IMR-90 (cell line): ENCODE data around the gene CCNI2. TPM values are rescaled to one million over a fixed set of nuclear protein-coding genes. Genes with fewer than 3 reads are reported as not detected.

Experiments
- ATAC-seq: fragments of 200-7000 bp; cut with Tn5 transposase; 2 replicates; pipeline ENCODE4 v1.9.1; 2020; ENCODE audit warnings: low read depth, mild to moderate bottlenecking, moderate library complexity
- BruUV-seq: library from RNA; stranded (reverse); fragments of 400-500 nt; replicated peaks from 2 replicates; lab custom pipeline; 2021; lab: Mats Ljungman, UMichigan
- CTCF ChIA-PET: fragments of 300-600 bp; formaldehyde crosslinking; extraction: SDS; loops from one replicate; lab custom pipeline; 2021; ENCODE audit warnings: antibody characterized with exemption; lab: Yijun Ruan, JAX
- POLR2A ChIA-PET: fragments of 300-600 bp; sonication (Branson Sonifier 250); formaldehyde crosslinking; loops from one replicate; lab custom pipeline; 2022; ENCODE audit warnings: antibody characterized with exemption; ENCODE audit not compliant: unreplicated experiment; lab: Charles Lee
- DNase-seq: peaks from one replicate; pipeline ENCODE4 v3.0.0; 2013
- H2AFZ ChIP-seq: replicated peaks from 2 replicates; pipeline ENCODE3; 2013; ENCODE audit warnings: low read length, mild to moderate bottlenecking; ENCODE audit not compliant: poor library complexity
- H2AK5ac ChIP-seq: 2 replicates; pipeline ENCODE4 v1.6.1; 2013; ENCODE audit warnings: low read depth, low read length, inconsistent platforms
- H2AK9ac ChIP-seq: replicated peaks from 2 replicates; pipeline ENCODE3; 2013; ENCODE audit warnings: mild to moderate bottlenecking, low read depth, low read length, moderate library complexity; ENCODE audit not compliant: poor library complexity
- H2BK120ac ChIP-seq: 2 replicates; pipeline ENCODE4 v1.6.1; 2013; ENCODE audit warnings: low read depth, low read length, inconsistent platforms
- H2BK15ac ChIP-seq: 3 replicates; pipeline ENCODE4 v1.6.1; 2013; ENCODE audit warnings: low read depth, low read length, inconsistent platforms
- H2BK20ac ChIP-seq: 2 replicates; pipeline ENCODE4 v1.6.1; 2013; ENCODE audit warnings: low read depth, mild to moderate bottlenecking, inconsistent platforms, low read length, moderate library complexity
- H2BK5ac ChIP-seq: 2 replicates; pipeline ENCODE4 v1.6.1; 2013; ENCODE audit warnings: mild to moderate bottlenecking, low read depth, low read length, inconsistent platforms; ENCODE audit not compliant: poor library complexity, severe bottlenecking
- H3K14ac ChIP-seq: replicated peaks from 2 replicates; pipeline ENCODE4 v1.6.1; 2013; ENCODE audit warnings: low read depth, low read length, inconsistent platforms
- H3K18ac ChIP-seq: 2 replicates; pipeline ENCODE4 v1.6.1; 2013; ENCODE audit warnings: low read depth, low read length, control low read depth
- H3K23ac ChIP-seq: 2 replicates; pipeline ENCODE4 v1.6.1; 2013; ENCODE audit warnings: low read depth, low read length, inconsistent platforms
- H3K27ac ChIP-seq: 2 replicates; pipeline ENCODE4 v1.5.1; 2013; ENCODE audit warnings: mild to moderate bottlenecking, control low read depth, low read length; ENCODE audit not compliant: insufficient read depth
- H3K27me3 ChIP-seq: 2 replicates; pipeline ENCODE4 v1.6.1; 2013; ENCODE audit warnings: low read length; ENCODE audit not compliant: control insufficient read depth, insufficient read depth
- H3K36me3 ChIP-seq: 2 replicates; pipeline ENCODE4 v1.6.1; 2013; ENCODE audit warnings: low read length, mixed read lengths; ENCODE audit not compliant: control insufficient read depth, insufficient read depth
- H3K4ac ChIP-seq: 2 replicates; pipeline ENCODE4 v1.6.1; 2013; ENCODE audit warnings: low read depth, low read length, inconsistent platforms
- H3K4me1 ChIP-seq: 2 replicates; pipeline ENCODE4 v1.6.1; 2013; ENCODE audit warnings: low read length, mixed read lengths; ENCODE audit not compliant: control insufficient read depth, insufficient read depth
- H3K4me2 ChIP-seq: 2 replicates; pipeline ENCODE4 v1.6.1; 2013; ENCODE audit warnings: low read depth, mild to moderate bottlenecking, control low read depth, low read length, moderate library complexity
- H3K4me3 ChIP-seq: 2 replicates; pipeline ENCODE4 v1.5.1; 2013; ENCODE audit warnings: low read depth, mild to moderate bottlenecking, control low read depth, low read length, moderate library complexity; ENCODE audit not compliant: insufficient read depth
- H3K56ac ChIP-seq: 2 replicates; pipeline ENCODE4 v1.6.1; 2013; ENCODE audit warnings: low read length, inconsistent platforms; ENCODE audit not compliant: insufficient read depth; ENCODE audit errors: extremely low read depth
- H3K79me1 ChIP-seq, 2 experiments: 2 replicates each; pipeline ENCODE4 v1.6.1; 2013; ENCODE audit warnings: low read length in 2 of 2, inconsistent platforms in 1 of 2, low read depth in 1 of 2
- H3K9ac ChIP-seq: 2 replicates; pipeline ENCODE4 v1.6.1; 2013; ENCODE audit warnings: low read depth, low read length, control low read depth
- H3K9me1 ChIP-seq: 2 replicates; pipeline ENCODE4 v1.6.1; 2013; ENCODE audit warnings: low read length, inconsistent platforms; ENCODE audit not compliant: insufficient read depth
- H3K9me3 ChIP-seq: 2 replicates; pipeline ENCODE4 v1.6.1; 2013; ENCODE audit warnings: low read length; ENCODE audit not compliant: control insufficient read depth, insufficient read depth
- H4K20me1 ChIP-seq: 2 replicates; pipeline ENCODE4 v1.6.1; 2013; ENCODE audit warnings: low read length, inconsistent platforms; ENCODE audit not compliant: insufficient read depth
- H4K5ac ChIP-seq: 2 replicates; pipeline ENCODE4 v1.6.1; 2013; ENCODE audit warnings: mild to moderate bottlenecking, low read depth, low read length, control low read depth
- H4K8ac ChIP-seq, 2 experiments: 2 replicates each; pipeline ENCODE4 v1.6.1; 2013; ENCODE audit warnings: low read depth in 2 of 2, low read length in 2 of 2, control low read depth in 1 of 2, inconsistent platforms in 1 of 2
- H4K91ac ChIP-seq: 2 replicates; pipeline ENCODE4 v1.6.1; 2013; ENCODE audit warnings: low read depth, low read length, inconsistent platforms; ENCODE audit not compliant: insufficient read depth
- FOS ChIP-seq: fragments of 150-350 bp; IDR thresholded peaks from 2 replicates; pipeline ENCODE4 v1.6.1; 2016; ENCODE audit warnings: low read depth, low read length
- WGBS, 2 experiments: methylation state at CpG; one replicate each; pipeline versions ENCODE4 v1.1.5 to v1.1.7; 2013; ENCODE audit warnings: missing lambda C conversion rate in 2 of 2; ENCODE audit not compliant: insufficient read length in 1 of 2; ENCODE audit errors: extremely low coverage in 2 of 2; 5-methylcytosine and 5-hydroxymethylcytosine counted together
- dilution Hi-C: fragments of 300-500 bp; cut with HindIII; formaldehyde crosslinking; loops from one replicate; pipeline ENCODE4 v1.14.3; 2018; ENCODE audit warnings: low sequenced_read_pairs; ENCODE audit not compliant: unreplicated experiment
- in situ Hi-C: fragments of 300-500 bp; cut with MboI; formaldehyde crosslinking; loops from 3 replicates; pipeline ENCODE4 v1.14.3; 2019; ENCODE audit warnings: low sequenced_read_pairs, inconsistent platforms, mixed read lengths
- intact Hi-C: fragments of 100-400 bp; cut with micrococcal nuclease; formaldehyde crosslinking; loops from 2 replicates; pipeline ENCODE4 v1.10.0; 2022
- polyA plus RNA-seq, 3 experiments: library from polyadenylated mRNA; depleted of rRNA; stranded (reverse); fragments of >200 nt; gene quantifications; 2 replicates each; pipeline ENCODE4 v1.2.3, GENCODE V29; 2012; ENCODE audit warnings: low replicate concordance in 1 of 3
- total RNA-seq: library from RNA; depleted of rRNA; stranded (reverse); fragments of >200 nt; gene quantifications from 2 replicates; pipeline ENCODE4 v1.2.3, GENCODE V29; 2012

Gene CCNI2
- total and polyA plus RNA-seq, 2 of the 4 experiments (the other 2 are of a cell fraction) = not detected

GRCh38 chr5:132778856-132779255, 31.6 kb downstream of the CCNI2 start:
- peaks cover 16 to 37% of the 10 kb centered on the region in 2 experiments for H3K79me1 ChIP-seq
- no peak for TF ChIP-seq FOS
- H2BK120ac ChIP-seq = no peak overlapping the region
- BruUV-seq = no TSS peak
- H3K4me3 ChIP-seq = no peak overlapping the region
- no peaks in the 10 kb centered on the region for H3K27me3 ChIP-seq
- no peak overlapping the region for H2AK9ac ChIP-seq
- H3K4ac ChIP-seq = no peak overlapping the region
- H2AK5ac ChIP-seq = no peak overlapping the region
- no peak overlapping the region for H3K4me2 ChIP-seq
- H4K91ac ChIP-seq = no peak overlapping the region
- ChIA-PET POLR2A (no interaction called here), CTCF (interaction anchor here (1.5 kb wide), 1 partner anchor 42 kb away, joined by 3 read pairs; no protein-coding TSS in a partner anchor)
- no peak overlapping the region for H3K14ac ChIP-seq
- H4K8ac ChIP-seq = no peak overlapping the region
- DNase-seq = no peak
- no peak overlapping the region for H2BK15ac ChIP-seq
- no peak overlapping the region for H3K56ac ChIP-seq
- H3K23ac ChIP-seq = no peak overlapping the region
- no peak overlapping the region for H4K5ac ChIP-seq
- H2BK20ac ChIP-seq = no peak overlapping the region
- H3K4me1 ChIP-seq = peaks cover 18% of the 10 kb centered on the region
- in situ Hi-C loops = no loop called here
- dilution Hi-C loops = no loop called here
- 94% methylated on average over 2 of the region's 5 CpGs; no CpG with 5 or more reads in 1 of the 2 experiments for WGBS, 2 experiments
- no peaks in the 10 kb centered on the region for H3K36me3 ChIP-seq
- no peak overlapping the region for H3K18ac ChIP-seq
- no peak for ATAC-seq
- H3K9me1 ChIP-seq = peaks cover 20% of the 10 kb centered on the region
- intact Hi-C loops = no loop called here
- no peak overlapping the region for H3K27ac ChIP-seq
- H2BK5ac ChIP-seq = no peak overlapping the region
- H2AFZ ChIP-seq = no peak overlapping the region
- H3K9ac ChIP-seq = no peak overlapping the region
- H4K20me1 ChIP-seq = peaks cover 14% of the 10 kb centered on the region; the same call in 1 of the 2 replicates
- H3K9me3 ChIP-seq = no peaks in the 10 kb centered on the region
